ENCODE data around the gene KAZN.

The KAZN gene

DNA sequence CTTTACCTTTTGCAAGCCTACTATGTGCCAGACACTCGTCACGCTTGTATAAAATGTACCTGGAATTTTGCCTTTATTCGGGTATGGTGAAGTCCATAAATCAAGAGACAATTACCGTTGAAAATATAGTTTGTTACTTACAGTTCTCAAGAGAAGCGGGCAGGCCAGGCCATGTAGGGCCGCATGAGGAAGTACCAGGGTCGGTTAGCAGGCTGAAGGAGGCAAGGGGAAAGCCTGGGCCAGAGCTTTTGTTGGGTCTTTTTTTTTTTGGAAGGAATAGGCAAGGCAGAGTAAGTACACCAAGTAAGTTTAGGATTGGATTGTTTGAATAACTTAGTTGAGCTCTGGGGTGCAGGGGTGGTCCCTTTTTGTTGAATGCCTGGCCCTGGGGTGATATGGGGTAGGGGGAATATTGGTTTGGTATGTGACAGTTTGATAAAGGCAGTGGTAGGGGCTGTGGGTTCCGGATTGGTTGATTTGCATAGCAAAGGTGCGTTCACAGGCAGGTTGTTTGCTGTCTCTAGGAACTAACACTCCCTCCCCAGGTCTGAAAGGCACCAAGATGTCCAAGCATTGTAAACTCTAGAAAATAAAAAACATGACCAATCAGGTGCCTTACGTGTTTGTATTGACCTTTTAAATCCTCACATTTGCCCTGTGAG is 80.7 kb downstream of the KAZN start:
- DNase-seq, result no peak

DNA sequence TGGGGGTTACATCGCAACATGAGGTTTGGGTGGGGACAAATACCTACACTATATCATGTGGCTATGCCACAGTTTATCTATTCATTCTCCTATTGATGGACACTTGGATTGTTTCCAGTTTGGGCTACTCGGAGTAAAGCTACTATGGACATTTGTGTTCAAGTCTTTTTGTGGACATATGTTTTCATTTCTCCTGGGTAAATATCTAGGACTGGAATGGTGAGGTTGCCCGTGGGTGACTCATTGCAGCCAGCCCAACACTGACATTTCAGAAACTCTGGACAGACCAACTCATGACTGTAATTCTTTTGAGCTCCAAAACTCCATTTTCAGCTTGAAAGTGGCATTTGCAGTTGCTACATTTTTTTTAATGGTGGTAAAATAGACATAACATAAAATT is 82.7 kb downstream of the KAZN start:
- DNase-seq, result no peak

DNA sequence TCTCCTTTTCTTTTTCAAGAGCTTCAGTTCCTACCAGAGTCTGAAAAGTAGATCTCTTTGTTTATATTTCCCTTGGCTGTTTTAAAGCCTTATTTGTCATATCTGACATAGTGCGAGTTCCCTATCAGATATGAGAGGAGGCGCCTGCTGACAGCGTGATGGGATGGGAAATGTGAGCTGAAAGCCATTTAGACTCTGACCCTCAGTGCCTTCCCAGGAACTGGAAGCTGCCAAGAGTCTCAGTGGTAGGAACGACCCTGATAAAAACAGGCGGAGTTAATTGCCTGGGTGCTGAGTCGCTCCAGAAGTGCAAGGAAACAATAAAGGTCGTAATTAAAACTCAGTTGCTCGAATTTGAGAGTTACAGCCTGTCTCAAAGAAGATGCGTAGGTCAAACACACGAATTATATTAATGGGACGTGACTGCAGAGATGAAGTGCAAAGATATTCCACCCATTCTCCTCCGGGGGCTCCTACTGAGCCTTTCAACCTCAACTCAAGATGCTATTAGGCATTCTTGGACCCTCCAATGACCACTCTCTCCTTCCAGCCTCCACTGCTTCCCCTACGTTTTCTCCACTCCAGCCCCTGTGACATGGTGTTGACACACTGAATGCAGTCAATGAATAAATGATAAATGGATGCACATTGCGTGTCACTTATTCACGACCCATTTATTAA is 84.6 kb downstream of the KAZN start:
- DNase-seq, result no peak

DNA sequence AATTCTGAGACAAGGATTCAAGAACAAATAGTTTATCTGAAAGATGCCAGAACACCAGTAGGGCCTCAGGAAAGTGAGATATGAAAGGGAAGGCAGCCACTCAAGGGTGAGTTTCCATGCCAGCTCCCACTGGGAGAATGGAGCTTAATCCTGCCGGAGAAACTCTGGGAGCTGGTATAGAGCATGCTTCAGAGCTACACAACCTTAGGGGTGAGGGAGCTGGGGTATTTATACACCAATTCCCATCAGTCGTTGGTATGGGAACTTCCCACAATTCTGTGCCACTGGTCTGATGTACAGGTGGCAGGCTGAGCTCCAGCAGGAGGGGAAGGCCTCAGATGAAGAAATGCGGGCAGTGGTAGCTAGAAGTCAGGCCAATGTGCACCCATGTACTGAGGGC is 86.6 kb downstream of the KAZN start:
- no peak for DNase-seq

DNA sequence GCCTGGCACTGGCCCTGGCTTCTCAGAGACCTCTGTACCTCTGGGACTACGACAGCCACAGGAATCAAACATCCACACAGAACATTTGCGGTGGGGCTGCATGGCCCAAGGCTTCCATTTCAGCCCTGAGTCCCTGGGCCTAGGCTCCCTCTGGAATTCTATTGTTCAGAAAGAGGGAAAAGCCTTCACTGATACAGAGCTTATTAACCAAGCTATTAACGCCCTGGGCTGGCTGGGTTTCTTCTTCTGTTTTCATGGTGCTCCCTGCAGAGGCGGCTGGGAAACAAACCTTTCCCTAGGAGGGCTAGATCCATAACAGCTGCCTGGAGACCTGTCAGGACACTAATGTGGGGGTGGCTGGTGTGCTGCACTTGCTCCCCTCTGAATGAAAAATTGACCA is 88.2 kb downstream of the KAZN start:
- DNase-seq, result no peak

DNA sequence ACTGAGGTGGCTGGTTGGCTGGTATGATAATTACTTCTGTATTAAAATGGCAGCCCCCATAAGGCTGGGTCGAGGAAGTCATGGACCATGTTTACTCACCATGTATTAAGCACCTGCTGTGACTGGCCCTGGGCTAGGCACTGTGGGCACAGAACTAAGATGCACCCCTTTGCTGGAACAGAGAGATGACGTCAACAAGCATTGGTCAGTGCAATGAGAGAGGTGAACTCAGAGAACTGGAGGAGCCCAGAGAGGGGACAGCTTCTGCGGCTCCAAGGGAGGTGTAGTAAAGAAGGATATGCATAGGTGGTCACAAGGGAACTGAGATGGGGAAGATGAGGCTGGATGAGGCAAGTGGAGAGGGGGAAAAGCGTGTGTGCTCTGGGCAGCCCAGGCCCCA is 88.7 kb downstream of the KAZN start:
- no peak for DNase-seq

DNA sequence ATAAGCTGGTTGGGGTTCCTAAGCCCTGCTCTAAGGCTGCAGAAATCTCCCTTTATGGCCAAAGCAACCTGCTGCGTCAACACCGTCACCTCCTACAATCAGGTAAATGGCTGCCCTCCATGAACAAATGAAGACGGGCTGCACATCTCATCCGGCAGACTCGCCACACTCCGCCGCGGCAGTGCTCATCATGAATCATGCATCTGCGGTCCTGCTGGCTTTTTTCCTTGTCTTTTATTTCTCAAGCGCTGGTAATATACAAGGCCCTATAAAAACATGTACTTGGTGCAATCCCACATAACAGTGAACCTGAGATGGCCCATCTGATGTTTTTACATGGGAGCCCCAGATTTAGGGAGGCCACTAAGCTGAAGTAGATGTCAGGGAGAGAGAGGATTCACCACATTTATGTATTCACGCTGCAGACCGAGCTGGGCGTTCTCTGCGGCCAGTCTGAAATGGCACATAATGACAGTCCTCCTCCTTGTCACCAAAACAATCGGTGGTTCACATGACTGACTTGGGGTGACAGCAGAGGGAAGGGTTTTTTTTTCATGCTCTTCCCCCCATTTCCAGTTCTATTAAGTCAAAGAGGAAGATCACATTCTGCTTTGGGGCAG is 91.6 kb downstream of the KAZN start:
- DNase-seq, result no peak

DNA sequence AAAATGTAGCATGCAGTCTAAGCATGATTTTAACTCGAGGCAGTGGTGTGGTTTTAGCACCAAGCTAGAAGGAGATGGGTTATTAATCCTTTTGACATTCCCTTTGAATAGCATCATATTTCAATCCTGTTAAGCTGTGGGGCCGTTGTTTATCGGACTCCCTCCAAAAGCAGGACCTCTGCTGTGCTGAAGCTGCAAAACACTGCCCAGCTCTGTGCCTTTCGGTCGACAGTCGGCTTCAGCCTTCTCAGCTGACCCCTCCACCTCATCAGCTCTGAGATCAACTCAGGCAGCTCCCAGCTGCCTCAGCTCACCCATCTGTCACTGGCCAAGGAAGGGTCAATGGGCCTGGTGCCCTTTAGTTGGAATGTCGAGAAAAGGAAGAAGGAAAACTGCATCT is 95.5 kb downstream of the KAZN start:
- DNase-seq, result no peak

DNA sequence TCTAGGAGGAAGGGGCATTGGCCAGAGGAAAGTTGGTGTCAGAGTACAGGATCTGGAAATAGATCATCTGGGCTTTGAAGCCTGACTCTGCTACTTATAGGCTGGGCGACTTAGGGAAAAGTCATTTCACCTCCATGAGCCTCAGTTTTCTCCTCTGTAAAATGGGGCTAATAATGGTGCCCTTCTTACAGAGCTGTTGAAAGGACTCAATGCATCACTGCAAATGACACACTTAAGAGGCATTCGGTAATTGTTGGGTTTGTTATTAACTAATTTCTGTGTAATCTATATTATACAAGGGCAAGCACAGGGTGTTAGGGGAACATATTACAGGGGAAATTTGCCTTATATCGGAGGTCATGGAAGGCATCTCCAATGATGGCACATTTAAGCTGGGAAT is 96.1 kb downstream of the KAZN start:
- no peak for DNase-seq

DNA sequence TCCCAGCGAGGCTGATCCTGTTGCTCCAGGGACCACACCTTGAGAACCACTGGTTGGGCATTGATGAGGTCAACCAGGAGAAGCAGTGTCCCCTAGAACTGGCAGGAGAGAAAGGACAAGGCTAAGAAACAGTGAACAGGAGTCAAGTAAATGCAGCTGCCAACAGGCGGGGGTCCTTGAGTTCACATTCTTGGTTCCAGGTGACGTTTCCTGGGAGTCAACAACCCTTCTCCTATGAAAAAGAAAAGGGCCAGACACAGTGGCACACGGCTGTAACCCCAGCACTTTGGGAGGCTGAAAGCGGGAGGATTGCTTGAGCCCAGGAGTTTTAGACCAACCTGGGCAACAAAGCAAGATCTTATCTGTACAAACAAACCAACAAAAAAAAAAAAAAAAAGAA is 98.3 kb downstream of the KAZN start:
- DNase-seq, result no peak

DNA sequence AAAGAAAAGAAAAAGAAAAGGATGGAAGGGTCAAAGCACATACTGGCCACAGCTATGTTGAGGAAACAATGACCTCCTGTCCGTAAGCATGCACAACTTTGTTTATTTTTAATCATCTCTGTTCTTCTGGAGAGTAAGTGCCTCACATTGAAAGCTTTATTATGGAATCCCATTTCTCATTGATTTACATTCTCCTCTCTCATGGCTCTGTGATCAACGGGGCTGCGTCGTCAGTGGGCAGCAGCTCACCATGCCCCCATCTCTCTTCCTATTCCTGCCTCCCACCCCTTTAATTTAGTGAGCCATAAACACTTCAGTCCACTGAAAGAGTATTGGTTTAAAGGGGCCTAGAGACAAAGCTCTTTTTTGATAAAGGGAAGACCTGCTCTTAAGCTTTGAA is 98.9 kb downstream of the KAZN start:
- DNase-seq, result no peak

DNA sequence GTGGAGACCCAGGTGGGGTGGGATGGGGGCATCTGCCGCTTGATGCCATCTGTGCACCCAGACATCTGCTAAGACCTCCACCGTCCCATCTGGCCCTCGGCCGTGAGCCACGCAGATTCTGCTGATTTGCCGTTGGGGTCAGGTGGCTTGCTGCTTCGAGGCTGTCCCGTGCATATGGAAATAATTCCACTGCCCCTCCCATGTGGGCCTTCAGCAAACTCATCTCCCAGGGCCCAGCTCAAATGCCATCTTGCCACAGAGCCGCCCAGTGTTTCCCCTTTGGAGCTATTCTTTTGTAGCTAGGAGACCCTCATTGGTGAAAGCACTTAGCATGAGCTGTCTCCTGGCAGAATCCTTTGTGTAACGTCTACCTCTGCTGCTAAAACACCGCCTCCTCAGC is 99.8 kb downstream of the KAZN start:
- DNase-seq, result no peak

DNA sequence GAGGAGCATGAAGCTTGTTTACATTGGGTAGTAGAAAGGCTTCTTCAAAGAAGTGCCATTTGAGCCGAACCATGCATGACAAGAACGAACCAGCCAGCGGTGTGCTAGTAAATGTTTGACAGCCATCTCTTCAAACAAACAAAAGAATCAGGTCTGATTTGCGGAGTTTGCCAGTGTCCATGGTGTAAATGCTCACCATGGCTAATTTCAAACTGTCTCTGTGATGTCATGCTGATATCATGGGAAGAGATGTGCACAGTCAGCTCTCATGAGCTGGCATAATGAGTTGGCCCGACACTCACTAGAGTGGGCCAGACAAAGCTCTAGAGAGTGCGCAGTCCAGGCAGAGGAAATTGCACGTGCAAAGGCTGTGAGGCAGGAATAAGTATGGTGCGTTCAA is 101.1 kb downstream of the KAZN start:
- no peak for DNase-seq

DNA sequence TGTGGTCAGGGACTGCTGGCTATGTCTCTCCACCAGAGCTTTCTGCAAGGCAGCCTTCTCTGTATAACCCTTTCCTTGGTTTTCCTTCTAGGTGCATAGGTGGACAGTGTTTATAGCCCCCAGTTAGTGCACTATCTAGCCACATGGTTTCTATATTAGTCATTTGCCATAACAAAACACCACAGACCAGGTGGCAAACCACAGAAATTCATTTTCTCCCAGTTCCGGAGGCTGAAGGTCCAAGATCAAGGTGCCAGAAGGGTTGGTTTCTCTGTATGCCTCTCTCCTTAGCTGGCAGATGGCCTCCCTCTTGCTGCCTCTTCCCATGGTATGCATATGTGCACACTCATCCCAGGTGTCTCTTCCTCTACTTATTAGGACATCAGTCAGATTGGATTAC is 106.4 kb downstream of the KAZN start:
- no peak for DNase-seq

DNA sequence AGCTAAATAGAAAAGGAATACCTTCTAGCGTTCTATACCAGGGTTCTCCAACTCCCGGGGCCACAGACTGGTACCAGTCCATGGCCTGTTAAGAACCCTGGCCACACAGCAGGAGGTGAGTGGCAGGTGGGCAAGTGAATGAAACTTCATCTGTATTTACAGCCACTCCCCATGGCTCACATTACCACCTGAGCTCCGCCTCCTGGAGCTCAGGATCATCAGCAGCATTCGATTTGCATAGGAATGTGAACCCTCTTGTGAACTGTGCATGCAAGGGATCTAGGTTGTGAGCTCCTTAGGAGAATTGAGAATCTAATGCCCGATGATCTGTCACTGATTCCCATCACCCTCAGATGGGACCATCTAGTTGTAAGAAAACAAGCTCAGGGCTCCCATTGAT is 107.3 kb downstream of the KAZN start:
- DNase-seq, result no peak

DNA sequence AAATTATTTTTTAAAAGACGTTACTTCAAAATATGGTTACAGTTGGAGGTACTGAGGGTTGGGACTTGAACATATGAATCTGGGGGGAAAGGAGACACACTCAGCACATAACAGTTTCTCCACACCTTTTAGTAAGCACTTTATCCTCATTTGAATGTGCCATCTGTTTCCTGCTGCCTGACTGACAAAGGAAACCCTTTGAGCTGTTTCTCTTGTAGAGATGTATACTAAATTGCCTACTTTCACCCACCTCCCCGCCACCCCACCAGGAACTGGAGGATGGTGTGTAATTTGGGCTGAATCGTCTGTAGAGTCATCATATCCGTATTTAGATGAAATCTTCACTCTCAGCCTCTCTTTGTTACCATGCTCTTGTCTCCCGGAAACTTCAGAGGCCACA is 108.1 kb downstream of the KAZN start:
- DNase-seq, result no peak

DNA sequence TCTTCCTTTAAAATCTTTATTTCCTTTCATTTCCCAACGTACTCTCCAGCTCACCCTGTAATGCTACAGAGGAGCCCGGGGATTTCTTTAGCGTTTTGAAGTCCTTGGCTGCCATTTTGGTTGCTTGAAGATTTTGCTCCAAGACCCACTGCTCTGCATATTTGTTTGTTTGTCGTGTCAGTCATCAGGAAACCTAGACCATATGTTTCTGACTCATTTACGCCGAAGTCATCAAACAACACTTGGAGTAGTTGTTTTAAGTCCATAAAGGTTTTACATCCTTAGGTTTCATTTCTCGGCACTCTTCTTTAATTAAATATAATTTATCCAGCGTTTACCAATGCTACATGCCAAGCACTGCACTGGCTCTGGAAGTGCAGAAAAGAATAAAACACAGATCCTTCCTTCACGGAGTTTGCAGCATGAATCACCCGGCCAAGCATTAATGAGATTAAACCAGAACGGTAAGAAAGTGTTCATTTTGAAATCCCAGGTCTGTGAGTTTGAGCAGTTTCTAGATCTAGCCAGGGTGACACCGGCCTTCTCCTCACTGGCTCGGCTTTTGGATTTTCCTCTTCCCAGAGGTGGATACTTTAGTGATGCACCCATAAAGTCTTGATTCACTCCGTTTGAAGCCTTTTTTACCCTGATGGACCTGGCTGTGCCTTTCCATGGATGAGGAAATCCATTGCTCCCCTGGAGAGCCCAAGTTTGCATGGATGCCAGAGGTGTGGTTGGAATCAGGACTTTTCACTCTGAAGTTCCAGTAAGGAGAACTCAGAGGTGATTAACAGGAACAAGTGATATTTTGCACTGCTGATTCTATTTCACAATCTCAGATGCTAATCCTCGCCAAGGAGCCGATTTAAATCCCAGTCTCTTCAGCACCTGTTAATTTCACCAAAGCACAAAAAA is 109.3 kb downstream of the KAZN start:
- no peak for DNase-seq

DNA sequence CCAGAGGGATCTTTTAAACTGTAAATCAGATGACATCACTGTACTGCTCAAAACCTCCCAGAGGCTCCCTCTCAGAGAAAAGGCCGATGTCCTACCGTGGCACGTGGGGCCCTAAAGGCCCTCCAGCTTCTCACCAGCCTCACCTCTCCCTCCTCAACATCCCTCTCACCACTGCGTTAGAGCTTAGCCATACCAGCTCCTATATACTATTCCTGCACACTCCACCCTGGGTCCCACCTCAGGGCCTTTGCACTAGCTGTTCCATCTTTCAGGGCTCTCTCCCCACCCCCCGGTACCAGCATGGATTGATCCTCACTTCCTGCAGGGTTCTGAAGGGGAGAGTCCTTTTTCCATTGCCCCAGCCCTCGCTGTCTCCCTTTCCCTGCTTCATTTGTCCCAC is 111.8 kb downstream of the KAZN start:
- DNase-seq, result no peak

DNA sequence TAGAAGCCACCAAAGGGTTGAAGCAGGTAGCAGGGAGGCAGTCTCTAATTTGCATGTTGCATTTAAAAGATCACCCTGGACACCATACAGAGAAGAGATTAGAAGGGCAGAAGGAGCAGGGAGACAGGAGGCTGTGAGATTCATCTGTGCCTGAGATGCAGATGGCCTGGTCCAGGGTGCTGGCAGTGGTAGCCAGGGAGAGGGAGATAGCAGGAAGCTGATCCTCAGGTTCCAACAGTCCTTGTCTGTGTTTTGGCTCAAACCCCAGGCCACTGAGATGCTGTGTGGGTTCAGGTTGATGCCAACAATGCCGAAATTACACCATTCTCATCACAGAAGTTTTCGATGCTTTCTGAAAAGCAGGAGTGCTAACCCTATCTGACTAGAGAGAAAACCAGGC is 113.7 kb downstream of the KAZN start:
- no peak for DNase-seq

DNA sequence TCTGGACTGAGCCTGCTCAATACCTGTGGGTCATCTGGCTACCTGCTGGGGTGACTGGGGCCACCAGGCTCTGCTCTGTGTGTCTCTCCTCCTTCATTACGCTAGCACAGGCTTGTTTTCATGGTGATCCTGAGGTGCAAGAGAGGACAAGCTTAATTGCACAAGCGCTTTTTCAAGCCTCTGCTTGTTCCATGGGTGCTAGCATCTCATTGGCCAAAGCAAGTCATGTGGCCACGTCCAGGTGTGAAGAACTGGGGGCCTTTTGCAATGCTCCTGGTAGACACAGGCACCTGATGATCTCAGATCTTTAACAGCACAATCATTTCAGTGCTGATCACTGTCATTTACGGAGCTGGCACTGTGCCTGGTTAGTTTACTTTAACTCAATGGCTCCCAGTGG is 114.6 kb downstream of the KAZN start:
- no peak for DNase-seq

DNA sequence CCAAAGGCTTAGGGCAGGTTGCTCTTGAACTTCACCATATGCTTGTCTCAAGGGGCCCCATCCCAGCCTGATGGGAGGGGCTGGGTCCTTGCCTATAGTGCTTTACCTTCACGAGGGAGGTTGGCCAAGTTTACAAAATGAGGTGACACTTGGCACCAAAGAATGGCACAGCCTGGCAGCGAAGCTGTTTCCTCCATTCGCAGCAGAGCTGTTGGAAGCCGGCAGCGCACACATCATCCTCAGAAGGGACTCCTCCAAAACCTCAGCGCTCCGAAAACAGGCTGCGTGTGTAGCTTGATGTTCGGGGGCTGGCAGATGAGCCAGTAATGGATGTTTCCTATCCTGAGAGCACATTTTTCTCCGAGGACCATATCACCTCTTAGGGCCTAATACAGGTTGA is 116.8 kb downstream of the KAZN start:
- no peak for DNase-seq

DNA sequence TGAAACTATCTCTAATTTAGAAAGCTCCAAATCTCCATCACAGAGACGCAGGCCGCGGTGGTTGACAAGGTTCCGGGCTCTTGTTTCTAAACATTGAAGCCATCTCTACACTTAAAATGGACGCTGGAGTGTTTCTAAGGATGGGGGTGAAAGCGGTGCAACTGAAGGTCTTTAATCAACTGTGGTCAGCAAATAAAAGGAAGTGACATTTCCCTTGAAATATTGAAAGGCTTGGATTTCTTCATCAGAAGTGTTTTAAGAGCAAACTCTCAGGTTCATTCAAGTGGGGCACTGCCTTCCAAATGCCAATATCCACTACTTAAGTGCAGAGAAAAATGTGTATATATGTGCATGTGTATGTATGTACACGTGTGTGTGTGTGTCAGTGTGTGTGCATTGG is 117.3 kb downstream of the KAZN start:
- DNase-seq, result no peak

DNA sequence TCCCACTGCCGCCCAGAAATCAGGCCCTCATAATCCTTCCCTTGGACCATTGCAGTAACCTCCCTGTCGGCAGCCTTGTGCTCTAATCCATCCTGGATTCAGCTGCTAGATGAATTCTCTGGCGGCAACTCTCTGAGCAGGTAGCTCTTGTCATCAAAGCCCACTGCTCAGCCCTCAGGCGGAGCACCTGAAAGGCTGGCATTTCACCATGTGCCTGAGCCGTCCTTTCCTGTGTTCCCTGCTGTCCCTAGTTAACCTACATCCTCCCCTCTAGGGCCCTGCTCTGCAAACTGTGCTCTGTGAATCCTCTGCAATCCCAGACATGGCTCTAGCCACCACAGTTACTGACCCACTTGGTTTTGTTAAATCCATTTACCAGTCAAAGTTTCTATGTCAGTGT is 118.0 kb downstream of the KAZN start:
- DNase-seq, result no peak

DNA sequence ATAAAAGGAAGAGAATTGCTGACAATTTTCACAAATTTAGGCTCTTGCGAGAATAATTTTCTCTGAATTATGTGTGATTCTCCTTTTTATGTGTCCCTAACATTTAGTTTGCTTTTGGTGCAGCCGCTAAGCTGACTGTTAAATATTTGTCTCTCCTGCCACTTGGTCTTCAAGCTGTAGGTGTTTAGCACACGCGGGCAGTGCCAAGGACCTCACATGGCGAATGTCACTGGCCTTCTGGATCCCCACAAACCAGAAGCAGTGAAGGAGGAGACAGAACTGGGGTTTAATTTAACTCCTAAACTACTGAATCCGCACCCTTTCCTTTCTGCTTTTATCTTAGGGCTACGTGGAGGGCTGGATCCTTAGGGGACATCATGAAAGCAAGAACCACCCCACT is 120.0 kb downstream of the KAZN start:
- DNase-seq, result no peak

All from activated CD8-positive, alpha-beta memory T cell treated with anti-CD3 and anti-CD28 coated beads for 24 hours (primary cell).